ENCODE results near the gene ADAM15.

DNA sequence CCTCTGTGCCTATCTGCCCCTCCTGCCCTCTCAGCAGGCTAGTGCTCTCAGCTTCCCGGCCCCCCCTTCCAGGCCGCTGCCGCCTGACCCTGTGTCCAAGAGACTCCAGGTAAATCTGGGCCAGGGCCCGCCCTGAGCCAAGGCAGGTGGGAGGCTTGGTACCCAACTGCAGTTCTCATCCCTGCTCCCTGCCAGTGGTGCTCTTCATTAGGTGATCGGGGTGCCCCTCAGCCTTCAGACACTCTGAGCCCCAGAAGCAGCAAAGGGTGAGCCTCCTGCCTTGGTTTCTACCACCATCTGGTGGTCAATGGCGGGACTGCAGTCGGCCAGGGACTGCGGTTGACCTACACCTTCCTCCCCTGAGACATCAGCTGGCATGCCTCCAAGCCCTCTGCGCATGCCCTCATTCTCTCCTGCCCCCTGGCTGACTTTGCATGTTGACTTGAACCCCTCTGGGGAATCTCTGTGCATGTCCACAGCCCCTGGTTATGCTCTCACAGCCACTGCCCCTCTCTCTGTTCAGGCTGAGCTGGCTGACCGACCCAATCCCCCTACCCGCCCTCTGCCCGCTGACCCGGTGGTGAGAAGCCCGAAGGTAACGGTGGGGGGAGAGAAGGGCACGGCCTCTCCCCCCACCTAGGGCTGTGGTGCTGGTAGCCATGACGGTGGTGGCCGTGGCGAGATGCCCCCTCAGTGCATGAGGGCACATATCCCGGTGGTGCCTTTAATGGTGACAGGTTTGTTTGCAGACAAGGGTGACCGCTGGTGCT, 10.4 kb downstream of the ADAM15 start:
- TF ChIP-seq, protein P1, sequence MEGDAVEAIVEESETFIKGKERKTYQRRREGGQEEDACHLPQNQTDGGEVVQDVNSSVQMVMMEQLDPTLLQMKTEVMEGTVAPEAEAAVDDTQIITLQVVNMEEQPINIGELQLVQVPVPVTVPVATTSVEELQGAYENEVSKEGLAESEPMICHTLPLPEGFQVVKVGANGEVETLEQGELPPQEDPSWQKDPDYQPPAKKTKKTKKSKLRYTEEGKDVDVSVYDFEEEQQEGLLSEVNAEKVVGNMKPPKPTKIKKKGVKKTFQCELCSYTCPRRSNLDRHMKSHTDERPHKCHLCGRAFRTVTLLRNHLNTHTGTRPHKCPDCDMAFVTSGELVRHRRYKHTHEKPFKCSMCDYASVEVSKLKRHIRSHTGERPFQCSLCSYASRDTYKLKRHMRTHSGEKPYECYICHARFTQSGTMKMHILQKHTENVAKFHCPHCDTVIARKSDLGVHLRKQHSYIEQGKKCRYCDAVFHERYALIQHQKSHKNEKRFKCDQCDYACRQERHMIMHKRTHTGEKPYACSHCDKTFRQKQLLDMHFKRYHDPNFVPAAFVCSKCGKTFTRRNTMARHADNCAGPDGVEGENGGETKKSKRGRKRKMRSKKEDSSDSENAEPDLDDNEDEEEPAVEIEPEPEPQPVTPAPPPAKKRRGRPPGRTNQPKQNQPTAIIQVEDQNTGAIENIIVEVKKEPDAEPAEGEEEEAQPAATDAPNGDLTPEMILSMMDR (IDR thresholded peaks at IDR 0.05) = peak; percentile 92
- TF ChIP-seq EZH2phosphoT487 (IDR thresholded peaks at IDR 0.05) (no peak), EZH2 (IDR thresholded peaks at IDR 0.05) (no peak)

All from neural progenitor cell (in vitro differentiated cells).